SK-N-DZ (cell line): Measurements from ENCODE around the gene CHN1.

Experiments used
- DNase-seq: peaks from one replicate; pipeline ENCODE4 v3.0.0-alpha.2; 2015; ENCODE audit warnings: low spot score

CHN1 gene

GRCh38 chr2:175011505-175011904 lies 6.3 kb upstream of the CHN1 start:
- no peak for DNase-seq

GRCh38 chr2:175010848-175011254 lies 5.7 kb upstream of the CHN1 start:
- DNase-seq = peak; percentile 67

GRCh38 chr2:175009917-175010621 lies 4.9 kb upstream of the CHN1 start:
- no peak for DNase-seq

- no peak for DNase-seq
Observed at GRCh38 chr2:175008801-175009495, 3.8 kb upstream of the CHN1 start.

GRCh38 chr2:175008009-175008408 lies 2.8 kb upstream of the CHN1 start:
- DNase-seq = no peak

- DNase-seq = no peak
Observed at GRCh38 chr2:175007510-175007909, 2.3 kb upstream of the CHN1 start.

- DNase-seq = no peak
Observed at GRCh38 chr2:175006281-175006680, 1.1 kb upstream of the CHN1 start.

- peak; percentile 31 for DNase-seq
Observed at GRCh38 chr2:175005733-175006264, 618 bp upstream of the CHN1 start.

GRCh38 chr2:175004730-175004979 lies 526 bp downstream of the CHN1 start:
- DNase-seq = no peak

- DNase-seq = peak; percentile 47
Observed at GRCh38 chr2:175003875-175004729, 1.1 kb downstream of the CHN1 start.

- no peak for DNase-seq
Observed at GRCh38 chr2:175002547-175003274, 2.5 kb downstream of the CHN1 start.

GRCh38 chr2:175001566-175001965 lies 3.6 kb downstream of the CHN1 start:
- no peak for DNase-seq

- DNase-seq = no peak
Observed at GRCh38 chr2:174997110-174997509, 8.1 kb downstream of the CHN1 start.

GRCh38 chr2:174996622-174997021 lies 8.6 kb downstream of the CHN1 start:
- DNase-seq = no peak

GRCh38 chr2:174994381-174994780 lies 10.8 kb downstream of the CHN1 start:
- no peak for DNase-seq

- no peak for DNase-seq
Observed at GRCh38 chr2:174992886-174993285, 12.3 kb downstream of the CHN1 start.

GRCh38 chr2:174985614-174986013 lies 19.6 kb downstream of the CHN1 start:
- DNase-seq = no peak

- DNase-seq = no peak
Observed at GRCh38 chr2:174984561-174984960, 20.6 kb downstream of the CHN1 start.

GRCh38 chr2:174981331-174981730 lies 23.9 kb downstream of the CHN1 start:
- no peak for DNase-seq

GRCh38 chr2:174979996-174980395 lies 25.2 kb downstream of the CHN1 start:
- DNase-seq = no peak

- DNase-seq = no peak
Observed at GRCh38 chr2:174977364-174977763, 27.8 kb downstream of the CHN1 start.

- no peak for DNase-seq
Observed at GRCh38 chr2:174974131-174974530, 31.1 kb downstream of the CHN1 start.
